ENCODE data around the gene C6orf15. TPM values are rescaled to one million over a fixed set of nuclear protein-coding genes. Genes with fewer than 3 reads are reported as not detected.
"Not testable (repeated sequence)": the region's sequence is repeated elsewhere in the genome, so short reads cannot be mapped to it uniquely, and the experiment has no call there.

The C6orf15 gene
- total RNA-seq, 1 experiment from 2014 or later: 3.4 TPM

DNA sequence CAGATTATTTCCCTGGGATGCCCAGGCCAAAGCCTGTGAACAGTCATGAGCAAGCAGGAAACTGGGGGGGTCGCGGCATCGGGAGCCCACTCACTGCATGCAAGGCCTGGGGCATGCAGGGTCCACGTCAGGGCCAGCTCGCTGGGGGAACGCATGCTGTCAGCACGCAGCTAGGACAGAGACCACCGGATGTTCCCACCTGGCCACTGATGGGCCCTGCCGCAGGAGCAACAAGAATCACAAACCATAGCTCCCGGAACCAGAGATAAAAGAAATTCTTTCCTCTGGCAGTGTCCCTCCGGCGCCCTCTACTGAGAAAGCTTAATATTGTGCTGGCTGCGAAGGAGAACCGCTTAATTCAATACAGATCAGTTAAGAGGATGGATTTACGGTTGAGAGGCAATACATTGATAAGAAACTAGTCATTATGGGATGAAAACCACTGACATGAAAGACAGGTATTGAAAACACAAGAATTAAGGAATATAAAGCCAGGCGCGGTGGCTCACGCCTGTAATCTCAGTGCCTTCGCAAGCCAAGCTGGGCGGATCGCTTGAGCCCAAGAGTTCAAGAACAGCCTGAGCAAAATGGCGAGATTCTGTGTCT, 32.6 kb downstream of the C6orf15 start:
- Histone ChIP-seq H3K27ac (no peak overlapping the region), H3K4me3 (no peak overlapping the region), H3K9me3 (replicated peaks) (no peaks in the 10 kb centered on the region), H3K36me3 (no peaks in the 10 kb centered on the region), H3K27me3 (no peaks in the 10 kb centered on the region), H3K4me1 (peaks cover 12% of the 10 kb centered on the region)
- peak; percentile 58 to 72 for DNase-seq

DNA sequence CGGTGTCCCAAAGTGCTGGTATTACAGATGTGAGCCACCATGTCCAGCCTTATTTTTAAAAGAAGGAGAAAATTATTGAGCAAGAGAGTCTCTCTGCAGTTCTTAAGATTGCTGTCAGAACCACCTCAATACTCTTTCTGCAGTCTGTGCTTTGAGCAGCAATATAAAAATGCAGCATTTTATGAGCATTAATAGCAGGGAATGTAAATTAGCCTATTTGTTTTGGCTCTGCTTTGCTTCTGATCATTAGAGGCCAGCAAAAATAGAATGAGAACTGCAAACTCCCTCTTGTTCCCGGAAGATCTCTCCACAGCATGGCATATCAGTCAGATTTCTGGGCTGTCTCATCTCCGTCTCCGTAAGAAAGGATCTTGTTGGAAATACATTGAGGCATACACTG, 35.8 kb downstream of the C6orf15 start:
- Histone ChIP-seq H3K4me1 (peaks cover 18% of the 10 kb centered on the region), H3K36me3 (no peaks in the 10 kb centered on the region), H3K4me3 (no peak overlapping the region), H3K27me3 (no peaks in the 10 kb centered on the region), H3K9me3 (replicated peaks) (no peaks in the 10 kb centered on the region), H3K27ac (no peak overlapping the region)
- DNase-seq: no peak

DNA sequence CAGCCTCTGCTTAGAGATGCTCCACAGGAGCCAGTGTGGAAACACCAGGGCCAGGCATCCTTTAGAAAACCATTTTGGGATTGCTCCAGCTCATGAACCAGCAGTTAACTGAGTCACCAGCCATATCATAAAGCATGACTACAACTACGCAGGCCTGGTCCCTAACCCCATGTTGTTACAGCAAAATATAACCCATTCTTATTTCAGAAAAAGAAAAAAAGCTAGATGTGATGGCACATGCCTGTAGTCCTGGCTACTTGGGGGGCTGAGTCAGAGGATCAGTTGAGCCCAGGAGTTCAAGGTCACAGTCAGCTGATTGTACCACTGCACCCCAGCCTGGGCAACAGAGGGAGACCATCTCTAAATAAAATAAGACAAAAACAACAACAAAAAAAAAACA, 36.8 kb downstream of the C6orf15 start:
- Histone ChIP-seq H3K4me1 (peaks cover 18% of the 10 kb centered on the region), H3K9me3 (replicated peaks) (no peaks in the 10 kb centered on the region), H3K4me3 (no peak overlapping the region), H3K36me3 (no peaks in the 10 kb centered on the region), H3K27me3 (no peaks in the 10 kb centered on the region), H3K27ac (no peak overlapping the region)
- no peak for DNase-seq

DNA sequence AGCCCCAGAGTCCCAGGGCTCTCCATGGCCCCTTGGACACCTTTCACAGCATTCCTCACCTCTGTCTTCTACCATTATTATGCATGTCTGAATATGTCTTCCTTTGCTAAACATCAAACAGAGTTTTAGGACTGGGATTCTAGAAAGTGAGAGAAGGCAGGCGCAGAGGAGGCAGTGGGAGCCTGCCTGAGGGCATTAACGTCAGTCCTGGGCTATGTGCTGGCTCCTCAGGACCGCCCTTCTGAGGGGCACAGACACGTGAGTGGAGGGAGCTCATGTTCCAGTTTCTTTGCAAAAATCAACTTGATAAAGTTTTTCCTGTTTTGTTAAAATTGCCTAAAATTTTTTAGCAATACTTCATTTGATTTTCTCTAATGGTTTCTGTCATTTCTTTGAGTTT, 38.0 kb downstream of the C6orf15 start:
- H3K4me3 ChIP-seq: no peak overlapping the region
- peaks cover 18% of the 10 kb centered on the region for H3K4me1 ChIP-seq
- H3K27ac ChIP-seq: no peak overlapping the region
- no peaks in the 10 kb centered on the region for H3K9me3 ChIP-seq (replicated peaks)
- no peaks in the 10 kb centered on the region for H3K27me3 ChIP-seq
- no peak for DNase-seq
- H3K36me3 ChIP-seq: no peaks in the 10 kb centered on the region

DNA sequence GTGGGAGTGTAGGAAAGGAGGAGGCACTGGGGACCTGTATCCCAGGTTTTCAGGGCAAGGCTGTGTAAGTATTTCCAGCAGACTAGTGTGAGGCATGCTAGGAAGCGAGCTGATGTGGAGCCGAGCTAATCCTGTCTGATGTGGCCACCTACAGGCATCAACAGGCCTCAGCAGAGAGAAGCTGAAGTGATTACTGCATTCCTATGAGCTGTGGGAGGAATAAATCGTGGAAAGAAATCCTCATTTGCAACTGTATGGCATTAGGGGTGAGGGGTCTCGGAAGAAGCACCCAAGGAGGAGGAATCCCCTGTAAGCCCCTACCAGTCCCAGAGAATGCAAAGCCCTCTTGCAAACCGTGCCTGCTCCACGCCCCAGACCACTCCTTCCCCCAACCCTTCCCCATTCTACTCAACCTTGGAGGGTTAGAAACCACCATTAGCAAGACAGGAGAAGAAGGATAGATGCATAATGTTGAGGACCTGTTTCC, 41.6 kb downstream of the C6orf15 start:
- H3K27ac ChIP-seq: no peak overlapping the region
- peak; percentile 40 to 66 for DNase-seq
- no peak overlapping the region for H3K4me3 ChIP-seq
- H3K9me3 ChIP-seq (replicated peaks): no peaks in the 10 kb centered on the region
- peaks cover 18% of the 10 kb centered on the region for H3K4me1 ChIP-seq
- no peaks in the 10 kb centered on the region for H3K36me3 ChIP-seq
- no peaks in the 10 kb centered on the region for H3K27me3 ChIP-seq

DNA sequence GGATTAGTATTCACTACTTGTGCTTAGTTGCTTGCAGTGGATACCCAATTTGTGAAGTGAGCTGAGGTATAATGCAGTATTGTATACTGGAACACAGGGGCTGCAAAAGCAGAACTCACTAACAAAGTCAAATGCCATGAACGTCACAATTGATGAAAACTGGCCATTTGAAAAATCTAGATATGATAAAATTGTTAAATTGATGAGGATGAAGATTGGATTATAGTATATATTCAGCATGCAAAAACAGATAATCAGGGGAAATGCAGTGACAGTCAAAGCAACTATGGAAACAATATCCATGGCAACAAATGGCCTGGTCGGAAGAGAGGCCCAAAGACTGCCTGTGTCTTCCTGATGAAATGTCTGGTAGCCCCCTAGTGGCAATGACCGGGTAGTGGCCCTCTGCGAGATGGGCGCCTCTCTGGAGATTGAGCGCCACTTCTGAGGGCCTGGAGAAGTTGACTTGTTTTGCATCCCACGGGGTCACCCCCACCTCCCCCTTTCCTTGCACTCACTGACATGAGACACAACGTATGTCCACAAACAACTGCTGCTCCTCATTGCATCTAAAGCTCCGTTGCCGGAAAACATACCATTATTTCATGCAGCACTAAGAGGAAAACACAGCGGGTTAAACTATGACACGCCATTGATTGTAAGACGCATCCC, 43.6 kb downstream of the C6orf15 start:
- no peaks in the 10 kb centered on the region for H3K27me3 ChIP-seq
- no peak overlapping the region for H3K27ac ChIP-seq
- peaks cover 18% of the 10 kb centered on the region for H3K4me1 ChIP-seq
- peak; percentile 63 to 79 for DNase-seq
- no peak overlapping the region for H3K4me3 ChIP-seq
- H3K9me3 ChIP-seq (replicated peaks): no peaks in the 10 kb centered on the region; the same call in 1 of the 2 replicates
- H3K36me3 ChIP-seq: no peaks in the 10 kb centered on the region

DNA sequence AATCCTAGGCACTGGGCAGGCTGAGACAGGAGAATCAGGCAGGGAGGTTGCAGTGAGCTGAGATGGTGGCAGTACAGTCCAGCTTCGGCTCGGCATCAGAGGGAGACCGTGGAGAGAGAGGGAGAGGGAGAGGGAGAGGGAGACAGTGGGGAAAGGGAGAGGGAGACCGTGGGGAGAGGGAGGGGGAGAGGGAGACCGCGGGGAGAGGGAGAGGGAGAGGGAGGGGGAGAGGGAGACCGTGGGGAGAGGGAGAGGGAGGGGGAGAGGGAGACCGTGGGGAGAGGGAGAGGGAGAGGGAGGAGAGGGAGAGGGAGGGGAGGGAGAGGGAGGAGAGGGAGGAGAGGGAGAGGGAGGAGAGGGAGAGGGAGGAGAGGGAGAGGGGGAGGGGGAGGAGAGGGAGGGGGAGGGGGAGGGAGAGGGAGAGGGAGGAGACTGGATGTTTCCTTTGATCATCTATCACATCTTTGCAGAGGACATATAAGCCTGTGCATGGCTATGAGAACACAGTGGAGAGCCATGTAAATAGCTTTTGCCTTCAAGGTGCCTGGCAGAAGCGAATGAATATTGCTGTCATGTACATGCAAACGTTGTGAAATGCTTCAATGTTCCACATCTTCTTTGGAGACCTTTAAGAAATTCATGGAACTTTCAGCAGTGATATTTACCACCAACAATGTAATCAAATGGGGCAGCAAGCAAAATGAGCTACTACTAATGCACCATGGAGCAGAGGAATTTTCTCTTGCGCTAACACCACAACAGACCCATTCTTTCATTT, 44.3 kb downstream of the C6orf15 start:
- H3K27me3 ChIP-seq; H3K9me3 ChIP-seq (replicated peaks); H3K4me3 ChIP-seq; H3K27ac ChIP-seq; H3K36me3 ChIP-seq; DNase-seq: not testable (repeated sequence)
- H3K4me1 ChIP-seq: peaks cover 13% of the 10 kb centered on the region

DNA sequence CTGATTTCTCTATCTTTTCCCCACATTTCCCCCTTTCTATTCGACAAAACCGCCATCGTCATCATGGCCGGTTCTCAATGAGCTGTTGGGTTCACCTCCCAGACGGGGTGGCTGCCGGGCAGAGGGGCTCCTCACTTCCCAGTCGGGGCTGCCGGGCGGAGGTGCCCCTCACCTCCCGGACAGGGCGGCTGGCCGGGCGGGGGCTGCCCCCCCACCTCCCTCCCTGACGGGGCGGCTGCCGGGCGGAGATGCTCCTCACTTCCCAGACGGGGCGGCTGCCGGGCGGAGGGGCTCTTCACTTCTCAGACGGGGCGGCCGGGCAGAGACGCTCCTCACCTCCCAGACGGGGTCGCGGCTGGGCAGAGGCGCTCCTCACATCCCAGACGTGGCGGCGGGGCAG, 45.3 kb downstream of the C6orf15 start:
- not testable (repeated sequence) for H3K4me3 ChIP-seq; DNase-seq; H3K36me3 ChIP-seq; H3K27ac ChIP-seq; H3K4me1 ChIP-seq; H3K27me3 ChIP-seq; H3K9me3 ChIP-seq (replicated peaks)

DNA sequence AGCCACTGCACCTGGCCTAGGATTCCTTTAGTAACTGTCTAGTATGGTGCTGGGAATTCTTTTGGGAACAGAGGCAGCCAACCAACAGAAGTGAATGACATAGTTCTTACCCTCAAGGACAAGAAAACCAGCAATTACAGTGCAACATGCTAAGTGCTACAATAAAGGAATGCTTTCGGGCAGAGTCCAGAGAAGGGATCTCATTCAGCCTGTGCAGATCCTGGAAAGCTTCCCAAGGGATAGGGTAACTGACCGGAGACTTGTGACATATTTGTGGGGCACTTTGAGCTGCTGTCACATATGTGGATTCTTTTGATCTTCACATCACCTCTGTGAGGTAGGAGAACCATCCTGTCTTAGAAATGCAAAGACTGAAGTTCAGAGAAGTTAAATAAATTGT, 46.8 kb downstream of the C6orf15 start:
- DNase-seq: no peak

DNA sequence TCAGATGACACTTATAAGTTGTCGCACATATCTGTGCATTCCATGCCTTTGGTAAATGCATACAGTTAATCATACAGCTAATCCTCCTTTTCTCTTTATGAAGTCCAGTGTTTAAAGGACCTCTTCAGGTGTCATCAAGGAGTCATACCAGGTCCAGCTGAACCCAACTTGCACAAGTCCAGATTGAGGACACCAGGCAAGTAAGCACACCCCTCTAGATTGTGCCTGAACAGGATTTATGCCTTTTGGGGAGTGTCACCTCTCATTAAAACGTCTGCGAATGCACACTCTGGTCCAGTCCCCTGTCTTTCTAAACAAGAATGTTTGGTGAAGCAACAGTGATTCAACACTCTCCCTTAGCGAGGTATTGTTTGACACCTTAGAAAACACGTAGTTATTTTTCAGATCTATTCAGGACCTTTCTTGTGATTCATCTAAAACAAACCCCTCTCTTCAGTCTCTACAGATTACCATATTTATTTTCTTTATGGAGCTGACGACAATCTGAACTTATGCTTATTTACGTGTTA, 48.4 kb downstream of the C6orf15 start:
- Histone ChIP-seq H3K36me3 (no peaks in the 10 kb centered on the region), H3K27me3 (no peaks in the 10 kb centered on the region), H3K27ac (no peak overlapping the region), H3K9me3 (replicated peaks) (no peaks in the 10 kb centered on the region; the same call in 1 of the 2 replicates), H3K4me1 (no peaks in the 10 kb centered on the region), H3K4me3 (no peak overlapping the region)
- DNase-seq: no peak

More for the DNA sequence above, 46.8 kb downstream of the C6orf15 start:
- no peak overlapping the region for H3K4me3 ChIP-seq
- no peak overlapping the region for H3K27ac ChIP-seq
- no peaks in the 10 kb centered on the region for H3K27me3 ChIP-seq
- no peaks in the 10 kb centered on the region; the same call in 1 of the 2 replicates for H3K9me3 ChIP-seq (replicated peaks)
- no peaks in the 10 kb centered on the region for H3K36me3 ChIP-seq
- no peaks in the 10 kb centered on the region for H3K4me1 ChIP-seq

Other genes starting within 250 kb of the C6orf15 start
- gene DDR1, start 228.1 kb downstream of the C6orf15 start, total RNA-seq (2014; rRNA removed; shearing (Covaris generic)): 73.2 and 80.9 TPM in 2 replicates
- gene GTF2H4, start 204.4 kb downstream of the C6orf15 start, total RNA-seq (2014; rRNA removed; shearing (Covaris generic)): 15.1 and 24.2 TPM in 2 replicates
- gene VARS2, start 198.3 kb downstream of the C6orf15 start, total RNA-seq (2014; rRNA removed; shearing (Covaris generic)): 21.3 and 23.5 TPM in 2 replicates
- gene SFTA2, start 180.4 kb downstream of the C6orf15 start, total RNA-seq (2014; rRNA removed; shearing (Covaris generic)): not detected in 2 replicates
- not detected in 2 replicates for gene MUCL3, start 171.6 kb downstream of the C6orf15 start, total RNA-seq (2014; rRNA removed; shearing (Covaris generic))
- gene MUC21, start 128.9 kb downstream of the C6orf15 start, total RNA-seq (2014; rRNA removed; shearing (Covaris generic)): not detected in 2 replicates
- not detected in 2 replicates for gene MUC22, start 102.1 kb downstream of the C6orf15 start, total RNA-seq (2014; rRNA removed; shearing (Covaris generic))
- 0.48 and 0.67 TPM in 2 replicates for gene PSORS1C1, start 2.2 kb upstream of the C6orf15 start, total RNA-seq (2014; rRNA removed; shearing (Covaris generic))
- gene CDSN, start 7.9 kb upstream of the C6orf15 start, total RNA-seq (2014; rRNA removed; shearing (Covaris generic)): 0.06 TPM in 1 of 2 replicates, not detected in the other
- not detected in 2 replicates for gene PSORS1C2, start 26.5 kb upstream of the C6orf15 start, total RNA-seq (2014; rRNA removed; shearing (Covaris generic))
- gene CCHCR1, start 45.2 kb upstream of the C6orf15 start, total RNA-seq (2014; rRNA removed; shearing (Covaris generic)): 21.7 and 26.6 TPM in 2 replicates
- 22.7 and 26.8 TPM in 2 replicates for gene TCF19, start 46.0 kb upstream of the C6orf15 start, total RNA-seq (2014; rRNA removed; shearing (Covaris generic))
- 2.4 and 5.7 TPM in 2 replicates for gene POU5F1, start 58.1 kb upstream of the C6orf15 start, total RNA-seq (2014; rRNA removed; shearing (Covaris generic))
- gene HLA-C, start 159.5 kb upstream of the C6orf15 start, total RNA-seq (2014; rRNA removed; shearing (Covaris generic)): 0.73 TPM in 1 of 2 replicates, not detected in the other
- not detected in 2 replicates for gene HLA-B, start 244.6 kb upstream of the C6orf15 start, total RNA-seq (2014; rRNA removed; shearing (Covaris generic))